ENCODE data around the gene ANKRD40CL.

Gene ANKRD40CL

GRCh38 chr17:50764734-50765149 lies 2.6 kb downstream of the ANKRD40CL start:
- Histone ChIP-seq H3K27me3 (replicated peaks; ENCODE audit: control insufficient read depth, insufficient read depth, low read length) (no peaks in the 10 kb centered on the region), H3K36me3 (ENCODE audit: control insufficient read depth, insufficient read depth, low read length) (no peaks in the 10 kb centered on the region), H3K4me3 (replicated peaks; ENCODE audit: low read depth, low read length) (no peak overlapping the region)
- TF ChIP-seq CTCF (IDR thresholded peaks at IDR 0.05; ENCODE audit: insufficient read depth, low read length, poor library complexity, severe bottlenecking), result no peak
- no peak for DNase-seq (ENCODE audit: extremely low read depth, insufficient read length)

GRCh38 chr17:50763716-50764475 lies 3.4 kb downstream of the ANKRD40CL start:
- Histone ChIP-seq H3K4me3 (replicated peaks; ENCODE audit: low read depth, low read length) (no peak overlapping the region), H3K36me3 (ENCODE audit: control insufficient read depth, insufficient read depth, low read length) (no peaks in the 10 kb centered on the region), H3K27me3 (replicated peaks; ENCODE audit: control insufficient read depth, insufficient read depth, low read length) (no peaks in the 10 kb centered on the region)
- DNase-seq (ENCODE audit: extremely low read depth, insufficient read length), result no peak
- no peak for TF ChIP-seq CTCF (IDR thresholded peaks at IDR 0.05; ENCODE audit: insufficient read depth, low read length, poor library complexity, severe bottlenecking)

- no peak for TF ChIP-seq CTCF (IDR thresholded peaks at IDR 0.05; ENCODE audit: insufficient read depth, low read length, poor library complexity, severe bottlenecking)
Observed at GRCh38 chr17:50762177-50762576, 5.1 kb downstream of the ANKRD40CL start.

GRCh38 chr17:50758989-50759544 lies 8.3 kb downstream of the ANKRD40CL start:
- Histone ChIP-seq H3K36me3 (ENCODE audit: control insufficient read depth, insufficient read depth, low read length) (no peaks in the 10 kb centered on the region; the same call in 1 of the 2 replicates), H3K27me3 (replicated peaks; ENCODE audit: control insufficient read depth, insufficient read depth, low read length) (no peaks in the 10 kb centered on the region), H3K4me3 (replicated peaks; ENCODE audit: low read depth, low read length) (no peak overlapping the region)
- DNase-seq (ENCODE audit: extremely low read depth, insufficient read length), result no peak
- TF ChIP-seq CTCF (IDR thresholded peaks at IDR 0.05; ENCODE audit: insufficient read depth, low read length, poor library complexity, severe bottlenecking), result no peak

More at GRCh38 chr17:50762177-50762576, 5.1 kb downstream of the ANKRD40CL start:
- DNase-seq (ENCODE audit: extremely low read depth, insufficient read length), result no peak
- Histone ChIP-seq H3K36me3 (ENCODE audit: control insufficient read depth, insufficient read depth, low read length) (no peaks in the 10 kb centered on the region), H3K27me3 (replicated peaks; ENCODE audit: control insufficient read depth, insufficient read depth, low read length) (no peaks in the 10 kb centered on the region), H3K4me3 (replicated peaks; ENCODE audit: low read depth, low read length) (no peak overlapping the region)

- no peak for TF ChIP-seq CTCF (IDR thresholded peaks at IDR 0.05; ENCODE audit: insufficient read depth, low read length, poor library complexity, severe bottlenecking)
- no peaks in the 10 kb centered on the region; the same call in 1 of the 2 replicates for H3K36me3 ChIP-seq (ENCODE audit: control insufficient read depth, insufficient read depth, low read length)
- no peak overlapping the region for H3K4me3 ChIP-seq (replicated peaks; ENCODE audit: low read depth, low read length)
- DNase-seq (ENCODE audit: extremely low read depth, insufficient read length), result no peak
- no peaks in the 10 kb centered on the region for H3K27me3 ChIP-seq (replicated peaks; ENCODE audit: control insufficient read depth, insufficient read depth, low read length)
Observed at GRCh38 chr17:50758524-50758923, 8.8 kb downstream of the ANKRD40CL start.

All from GM06990 (cell line).